Astrocyte (in vitro differentiated cells and primary cell): ENCODE measurements around the gene TRIM61. TPM values are rescaled to one million over a fixed set of nuclear protein-coding genes. Genes with fewer than 3 reads are reported as not detected.

Experiments used
- DNase-seq: peaks from one replicate; pipeline ENCODE4 v3.0.0-alpha.2; 2010; ENCODE audit warnings: low read depth
- FAIRE-seq: peaks from 2 replicates; lab custom pipeline; 2011; peaks lifted over from hg19 to GRCh38; lab: Jason Lieb, UNC
- H2AFZ ChIP-seq: 2 replicates; pipeline ENCODE4 v1.6.0; 2012; ENCODE audit warnings: low read depth, low read length, inconsistent platforms
- H3K27ac ChIP-seq: 2 replicates; pipeline ENCODE4 v1.5.1; 2011; ENCODE audit warnings: low read depth, low read length, inconsistent platforms
- H3K27me3 ChIP-seq: 2 replicates; pipeline ENCODE4 v1.6.0; 2011; ENCODE audit warnings: low read length, inconsistent platforms; ENCODE audit not compliant: insufficient read depth
- H3K36me3 ChIP-seq: 2 replicates; pipeline ENCODE4 v1.5.1; 2011; ENCODE audit warnings: low read length, inconsistent platforms; ENCODE audit not compliant: insufficient read depth
- H3K4me1 ChIP-seq: 2 replicates; pipeline ENCODE4 v1.5.1; 2011; ENCODE audit warnings: low read length, inconsistent platforms; ENCODE audit not compliant: insufficient read depth
- H3K4me2 ChIP-seq: 2 replicates; pipeline ENCODE4 v1.6.0; 2012; ENCODE audit warnings: low read length, inconsistent platforms
- H3K4me3 ChIP-seq: 2 replicates; pipeline ENCODE4 v1.5.1; 2011; ENCODE audit warnings: low read depth, mild to moderate bottlenecking, low read length, inconsistent platforms; ENCODE audit not compliant: insufficient read depth
- H3K79me2 ChIP-seq: 2 replicates; pipeline ENCODE4 v1.6.0; 2012; ENCODE audit warnings: mild to moderate bottlenecking, low read length, inconsistent platforms; ENCODE audit not compliant: insufficient read depth
- H3K9ac ChIP-seq: 2 replicates; pipeline ENCODE4 v1.6.0; 2012; ENCODE audit warnings: mild to moderate bottlenecking, low read length, inconsistent platforms
- H3K9me3 ChIP-seq: 2 replicates; pipeline ENCODE4 v1.5.1; 2012; ENCODE audit warnings: low read depth, mild to moderate bottlenecking, low read length, inconsistent platforms; ENCODE audit not compliant: insufficient read depth
- H4K20me1 ChIP-seq: 2 replicates; pipeline ENCODE4 v1.6.0; 2012; ENCODE audit warnings: low read length, inconsistent platforms; ENCODE audit not compliant: insufficient read depth
- H3K27ac Mint-ChIP-seq: one replicate; pipeline ENCODE4 v1.8.0; 2021; ENCODE audit warnings: mild to moderate bottlenecking, mixed read lengths; ENCODE audit not compliant: unreplicated experiment
- H3K27me3 Mint-ChIP-seq: one replicate; pipeline ENCODE4 v1.8.0; 2021; ENCODE audit warnings: low read depth, mixed read lengths; ENCODE audit not compliant: unreplicated experiment
- H3K36me3 Mint-ChIP-seq: one replicate; pipeline ENCODE4 v1.8.0; 2021; ENCODE audit warnings: low read depth, mixed read lengths; ENCODE audit not compliant: unreplicated experiment
- H3K4me1 Mint-ChIP-seq: one replicate; pipeline ENCODE4 v1.8.0; 2021; ENCODE audit warnings: low read depth, mixed read lengths; ENCODE audit not compliant: unreplicated experiment
- H3K4me3 Mint-ChIP-seq: one replicate; pipeline ENCODE4 v1.8.0; 2021; ENCODE audit warnings: mild to moderate bottlenecking, moderate library complexity, mixed read lengths; ENCODE audit not compliant: unreplicated experiment
- H3K9me3 Mint-ChIP-seq: one replicate; pipeline ENCODE4 v1.8.0; 2021; ENCODE audit warnings: mild to moderate bottlenecking, mixed read lengths; ENCODE audit not compliant: unreplicated experiment
- EZH2 ChIP-seq: IDR thresholded peaks from 2 replicates; pipeline ENCODE4 v1.6.1; 2012; ENCODE audit warnings: mild to moderate bottlenecking, low read length, inconsistent platforms; ENCODE audit not compliant: insufficient read depth
- total RNA-seq: library from RNA; stranded (reverse); gene quantifications from 2 replicates; pipeline ENCODE4 v1.2.1, GENCODE V29; 2021
- TF ChIP-seq, protein P1 (sequence below): IDR thresholded peaks from 2 replicates; pipeline ENCODE4 v1.5.1; 2011; ENCODE audit warnings: low read depth, mild to moderate bottlenecking, inconsistent platforms, low read length, moderate library complexity; ENCODE audit not compliant: insufficient read depth

Gene TRIM61
- total RNA-seq, 1 donor from 2014 or later: 2.2 TPM

DNA sequence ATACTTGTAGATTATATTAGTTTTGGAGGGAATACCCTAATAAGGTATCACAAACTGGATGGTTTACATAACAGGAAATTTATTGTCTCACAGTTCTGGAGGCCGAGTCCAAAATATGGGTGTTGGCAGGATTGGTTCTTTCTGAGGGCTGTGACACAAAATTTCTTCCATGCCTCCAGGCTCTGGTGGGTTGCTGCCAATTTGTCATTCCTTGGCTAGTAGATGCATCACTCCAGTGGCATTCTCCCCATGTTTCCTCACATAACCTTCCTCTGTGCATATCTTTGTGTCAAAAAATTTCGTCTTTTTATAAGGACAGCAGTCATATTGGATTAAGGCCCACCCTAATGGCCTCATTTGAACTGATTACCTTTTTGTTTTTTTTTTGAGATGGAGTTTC, 51.2 kb downstream of the TRIM61 start:
- H3K9me3 ChIP-seq: peaks cover 2% of the 10 kb centered on the region
- FAIRE-seq: peak; percentile 5
- H3K27me3 Mint-ChIP-seq: no peaks in the 10 kb centered on the region

DNA sequence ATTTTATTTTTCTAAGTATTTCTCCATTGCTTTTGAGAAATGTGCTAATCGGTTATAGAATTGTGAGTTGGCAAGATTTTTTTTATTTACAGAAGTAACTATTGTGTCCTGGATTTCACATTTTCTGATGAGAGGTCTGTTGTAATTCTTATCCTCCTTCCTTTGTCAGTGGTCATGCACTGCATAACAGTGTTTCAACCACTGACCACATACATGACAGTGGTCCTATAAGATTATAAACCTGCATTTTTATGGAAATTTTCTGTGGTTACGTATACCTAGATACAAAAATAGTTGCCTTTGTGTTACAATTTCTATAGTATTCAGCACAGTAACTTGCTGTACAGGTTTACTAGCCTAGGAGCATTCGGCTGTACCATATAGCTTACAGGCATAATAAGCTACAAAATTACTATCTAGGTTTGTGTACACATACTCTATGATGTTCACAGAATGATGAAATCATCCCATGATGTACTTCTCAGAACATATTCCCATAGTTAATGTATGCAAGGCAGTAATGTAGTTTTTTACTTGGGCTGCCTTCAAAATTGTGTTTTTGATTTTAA, 52.7 kb downstream of the TRIM61 start:
- H4K20me1 ChIP-seq: no peaks in the 10 kb centered on the region
- no peak for DNase-seq
- H3K9ac ChIP-seq: no peak overlapping the region
- Mint-ChIP-seq H3K27me3 (no peaks in the 10 kb centered on the region), H3K27ac (peak overlapping the region; percentile 72), H3K4me1 (peaks cover 11% of the 10 kb centered on the region), H3K9me3 (no peaks in the 10 kb centered on the region), H3K36me3 (no peaks in the 10 kb centered on the region), H3K4me3 (no peak overlapping the region)
- H3K9me3 ChIP-seq: peaks cover 2% of the 10 kb centered on the region
- no peak overlapping the region for H3K4me3 ChIP-seq
- no peak overlapping the region for H3K27ac ChIP-seq
- no peak overlapping the region for H2AFZ ChIP-seq
- TF ChIP-seq, protein P1, sequence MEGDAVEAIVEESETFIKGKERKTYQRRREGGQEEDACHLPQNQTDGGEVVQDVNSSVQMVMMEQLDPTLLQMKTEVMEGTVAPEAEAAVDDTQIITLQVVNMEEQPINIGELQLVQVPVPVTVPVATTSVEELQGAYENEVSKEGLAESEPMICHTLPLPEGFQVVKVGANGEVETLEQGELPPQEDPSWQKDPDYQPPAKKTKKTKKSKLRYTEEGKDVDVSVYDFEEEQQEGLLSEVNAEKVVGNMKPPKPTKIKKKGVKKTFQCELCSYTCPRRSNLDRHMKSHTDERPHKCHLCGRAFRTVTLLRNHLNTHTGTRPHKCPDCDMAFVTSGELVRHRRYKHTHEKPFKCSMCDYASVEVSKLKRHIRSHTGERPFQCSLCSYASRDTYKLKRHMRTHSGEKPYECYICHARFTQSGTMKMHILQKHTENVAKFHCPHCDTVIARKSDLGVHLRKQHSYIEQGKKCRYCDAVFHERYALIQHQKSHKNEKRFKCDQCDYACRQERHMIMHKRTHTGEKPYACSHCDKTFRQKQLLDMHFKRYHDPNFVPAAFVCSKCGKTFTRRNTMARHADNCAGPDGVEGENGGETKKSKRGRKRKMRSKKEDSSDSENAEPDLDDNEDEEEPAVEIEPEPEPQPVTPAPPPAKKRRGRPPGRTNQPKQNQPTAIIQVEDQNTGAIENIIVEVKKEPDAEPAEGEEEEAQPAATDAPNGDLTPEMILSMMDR: no peak
- TF ChIP-seq EZH2: no peak
- H3K4me1 ChIP-seq: no peaks in the 10 kb centered on the region
- H3K4me2 ChIP-seq: no peak overlapping the region
- no peak for FAIRE-seq
- no peaks in the 10 kb centered on the region for H3K79me2 ChIP-seq
- H3K36me3 ChIP-seq: no peaks in the 10 kb centered on the region
- no peaks in the 10 kb centered on the region for H3K27me3 ChIP-seq

More for the DNA sequence above, 51.2 kb downstream of the TRIM61 start:
- Mint-ChIP-seq H3K9me3 (peaks cover 2% of the 10 kb centered on the region), H3K4me3 (no peak overlapping the region), H3K36me3 (no peaks in the 10 kb centered on the region), H3K27ac (no peak overlapping the region), H3K4me1 (peaks cover 13% of the 10 kb centered on the region)
- Histone ChIP-seq H3K9ac (no peak overlapping the region), H3K79me2 (no peaks in the 10 kb centered on the region), H3K4me1 (no peaks in the 10 kb centered on the region), H2AFZ (no peak overlapping the region), H3K27me3 (no peaks in the 10 kb centered on the region), H3K4me2 (no peak overlapping the region), H3K27ac (no peak overlapping the region), H3K36me3 (no peaks in the 10 kb centered on the region), H3K4me3 (no peak overlapping the region), H4K20me1 (no peaks in the 10 kb centered on the region)
- TF ChIP-seq, protein P1: no peak
- no peak for DNase-seq

DNA sequence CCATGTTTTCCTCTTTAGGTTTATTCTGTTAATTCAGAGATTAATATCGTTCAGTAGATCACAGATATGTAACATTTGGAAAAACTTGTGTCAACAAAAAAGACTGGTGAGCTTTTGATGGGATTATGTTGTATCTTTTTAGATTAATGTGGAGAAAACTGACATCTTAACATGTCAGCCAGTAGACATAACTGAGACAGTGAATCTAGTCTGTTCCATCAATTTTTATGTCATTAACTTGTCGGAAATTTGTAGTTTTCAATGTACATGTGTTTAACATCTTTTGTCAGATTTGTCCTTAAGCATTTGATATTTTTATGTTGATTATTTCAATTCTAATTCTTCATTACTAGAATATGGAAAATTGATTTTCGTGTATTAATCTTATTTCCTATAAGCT, 58.5 kb downstream of the TRIM61 start:
- H3K4me3 Mint-ChIP-seq: no peak overlapping the region
- no peak for FAIRE-seq

More for the DNA sequence above, 58.5 kb downstream of the TRIM61 start:
- Mint-ChIP-seq H3K9me3 (no peaks in the 10 kb centered on the region), H3K27me3 (no peaks in the 10 kb centered on the region), H3K4me1 (peaks cover under 1% of the 10 kb centered on the region), H3K27ac (no peak overlapping the region), H3K36me3 (no peaks in the 10 kb centered on the region)
- peaks cover 2% of the 10 kb centered on the region for H3K9me3 ChIP-seq
- H3K4me2 ChIP-seq: no peak overlapping the region
- no peak overlapping the region for H3K4me3 ChIP-seq
- H3K27ac ChIP-seq: no peak overlapping the region
- no peaks in the 10 kb centered on the region for H3K4me1 ChIP-seq
- H3K36me3 ChIP-seq: no peaks in the 10 kb centered on the region
- H4K20me1 ChIP-seq: no peaks in the 10 kb centered on the region
- H2AFZ ChIP-seq: no peak overlapping the region
- TF ChIP-seq, protein P1: no peak
- no peak for TF ChIP-seq EZH2
- no peak for DNase-seq
- H3K79me2 ChIP-seq: no peaks in the 10 kb centered on the region
- no peak overlapping the region for H3K9ac ChIP-seq
- H3K27me3 ChIP-seq: no peaks in the 10 kb centered on the region
